Measurements from ENCODE around the gene TAF1A. TPM values are rescaled to one million over a fixed set of nuclear protein-coding genes. Genes with fewer than 3 reads are reported as not detected.

Gene TAF1A
- total and polyA plus RNA-seq, 10 of the 15 experiments (the other 5 are each of a cell fraction or from before 2014, with no cell fraction given), result 7.7 to 17.9 (median 12.0) TPM

- no peak for TF ChIP-seq CUX1 (IDR thresholded peaks at IDR 0.05; ENCODE audit: insufficient replicate concordance, low read depth, low read length)
These were observed 65.9 kb downstream of the TAF1A start (continued) for GRCh38 chr1:222523852-222524251.

GRCh38 chr1:222522105-222522915, 67.4 kb downstream of the TAF1A start:
- CTCF ChIA-PET, result interaction anchor here (1.0 to 1.3 kb wide), 2 partner anchors 57 to 67 kb away, joined by 3 read pairs; no protein-coding TSS in a partner anchor
- no peak overlapping the region for H3K4me2 ChIP-seq (ENCODE audit: control insufficient read depth, insufficient read depth)
- WGBS (ENCODE audit: insufficient coverage, insufficient replicate concordance, low lambda C conversion rate, missing lambda C conversion rate), result 6% methylated on average over 8 of the region's 8 CpGs
- in situ Hi-C loops (cut with MboI) (no loop called here), intact Hi-C loops (cut with micrococcal nuclease; ENCODE audit: unreplicated experiment) (no loop called here)
- no peaks in the 10 kb centered on the region for H4K20me1 ChIP-seq (ENCODE audit: control insufficient read depth, insufficient read depth)
- no peak for FAIRE-seq
- no peaks in the 10 kb centered on the region for H3K36me3 ChIP-seq (ENCODE audit: control insufficient read depth in 2 of 2, insufficient read depth in 2 of 2, low read length in 1 of 2)
- BruUV-seq (replicated peaks), result no TSS peak
- no peak for DNase-seq (ENCODE audit: low read depth, low spot score)
- ATAC-seq, result no peak
- H3K9ac ChIP-seq (ENCODE audit: control insufficient read depth, insufficient read depth, low read length), result no peak overlapping the region
- no peaks in the 10 kb centered on the region; a peak in 2 of 4 replicates for H3K27me3 ChIP-seq (replicated peaks in 1 of 2; ENCODE audit: control insufficient read depth in 2 of 2, insufficient read depth in 2 of 2, low read length in 1 of 2)
- RAD21 ChIA-PET (ENCODE audit: unreplicated experiment), result no interaction called here
- H3K4me1 ChIP-seq (ENCODE audit: control insufficient read depth, insufficient read depth, low read length), result no peaks in the 10 kb centered on the region
- no peak overlapping the region for H2AFZ ChIP-seq (ENCODE audit: control insufficient read depth, low read depth, low read length)
- no peaks in the 10 kb centered on the region for H3K9me3 ChIP-seq (replicated peaks; ENCODE audit: control insufficient read depth, insufficient read depth, low read length)
- H3K4me3 ChIP-seq, result no peak overlapping the region
- SMC1A ChIA-PET (ENCODE audit: uncharacterized antibody, unreplicated experiment), result no interaction called here
- POLR2A ChIA-PET, result no interaction called here
- no peak overlapping the region for H3K27ac ChIP-seq (ENCODE audit: control insufficient read depth, insufficient read depth)
- H3K79me2 ChIP-seq (ENCODE audit: control insufficient read depth, insufficient read depth, low read length), result no peaks in the 10 kb centered on the region
- no peak for TF ChIP-seq EP300 (IDR thresholded peaks at IDR 0.05; ENCODE audit: borderline replicate concordance in 1 of 2, control insufficient read depth in 1 of 2, low read depth in 2 of 2, low read length in 2 of 2)
- TF ChIP-seq ZNF622 (IDR thresholded peaks at IDR 0.05), result no peak
- TF ChIP-seq NRF1 (conservative IDR thresholded peaks at IDR 0.05; ENCODE audit: low read depth, low read length), result no peak
- no peak for TF ChIP-seq NFYB (IDR thresholded peaks at IDR 0.05; ENCODE audit: insufficient read depth, low read depth, low read length)
- TF ChIP-seq FOXM1 (IDR thresholded peaks at IDR 0.05; ENCODE audit: low read depth, low read length), result no peak
- no peak for TF ChIP-seq SUZ12 (IDR thresholded peaks at IDR 0.05; ENCODE audit: unreplicated experiment)
- TF ChIP-seq HSF1 (IDR thresholded peaks at IDR 0.05; ENCODE audit: low read depth, low read length), result no peak
- TF ChIP-seq RB1 (IDR thresholded peaks at IDR 0.05; ENCODE audit: borderline replicate concordance), result no peak
- TF ChIP-seq SP1 (IDR thresholded peaks at IDR 0.05; ENCODE audit: low read depth, low read length), result no peak
- no peak for TF ChIP-seq IRF5 (IDR thresholded peaks at IDR 0.05; ENCODE audit: borderline replicate concordance)

Measured in GM12878 (cell line).